H9 (cell line): Measurements from ENCODE around the gene SPATA1. TPM values are rescaled to one million over a fixed set of nuclear protein-coding genes. Genes with fewer than 3 reads are reported as not detected.

ENCODE experiments used
- DNase-seq: peaks from one replicate; pipeline ENCODE4 v3.0.0-alpha.2; 2017
- H2AFZ ChIP-seq: one replicate; pipeline ENCODE4 v1.6.1; 2013; ENCODE audit warnings: mild to moderate bottlenecking, low read length, control low read depth, moderate library complexity
- H2AK5ac ChIP-seq: 2 replicates; pipeline ENCODE4 v1.6.1; 2013; ENCODE audit warnings: low read length, control low read depth, mixed read lengths; ENCODE audit not compliant: insufficient read length
- H2BK120ac ChIP-seq: one replicate; pipeline ENCODE4 v1.6.1; 2013; ENCODE audit warnings: low read depth, mild to moderate bottlenecking, low read length, control low read depth, inconsistent platforms; ENCODE audit not compliant: poor library complexity, severe bottlenecking
- H2BK12ac ChIP-seq: 2 replicates; pipeline ENCODE4 v1.6.1; 2013; ENCODE audit warnings: low read length, control low read depth, mixed read lengths, low read depth; ENCODE audit not compliant: insufficient read length
- H2BK15ac ChIP-seq: 2 replicates; pipeline ENCODE4 v1.6.1; 2013; ENCODE audit warnings: low read depth, low read length, control low read depth
- H2BK20ac ChIP-seq: one replicate; pipeline ENCODE4 v1.6.1; 2013; ENCODE audit warnings: low read depth, mild to moderate bottlenecking, low read length, control low read depth, inconsistent platforms; ENCODE audit not compliant: poor library complexity, severe bottlenecking
- H2BK5ac ChIP-seq: 2 replicates; pipeline ENCODE4 v1.6.1; 2013; ENCODE audit warnings: low read length, control low read depth, mixed read lengths; ENCODE audit not compliant: insufficient read length
- H3K14ac ChIP-seq: 2 replicates; pipeline ENCODE4 v1.6.1; 2013; ENCODE audit warnings: low read length, control low read depth; ENCODE audit not compliant: insufficient read depth
- H3K18ac ChIP-seq: 2 replicates; pipeline ENCODE4 v1.6.1; 2013; ENCODE audit warnings: low read depth, mild to moderate bottlenecking, mixed read lengths, low read length, control low read depth; ENCODE audit not compliant: insufficient read length
- H3K23ac ChIP-seq: 2 replicates; pipeline ENCODE4 v1.6.1; 2013; ENCODE audit warnings: low read length, control low read depth, mixed read lengths, low read depth; ENCODE audit not compliant: insufficient read length
- H3K23me2 ChIP-seq: 2 replicates; pipeline ENCODE4 v1.6.1; 2013; ENCODE audit warnings: low read depth, mild to moderate bottlenecking, mixed read lengths, low read length, control low read depth; ENCODE audit not compliant: insufficient read length, poor library complexity, severe bottlenecking
- H3K27ac ChIP-seq: 2 replicates; pipeline ENCODE4 v1.5.1; 2013; ENCODE audit warnings: low read length, control low read depth, mixed read lengths, low read depth; ENCODE audit not compliant: insufficient read length
- H3K27me3 ChIP-seq: 2 replicates; pipeline ENCODE4 v1.6.1; 2013; ENCODE audit warnings: low read length, control low read depth, inconsistent platforms; ENCODE audit not compliant: insufficient read depth
- H3K4ac ChIP-seq: 2 replicates; pipeline ENCODE4 v1.6.1; 2013; ENCODE audit warnings: low read depth, mild to moderate bottlenecking, control low read depth, inconsistent platforms, low read length, moderate library complexity
- H3K4me1 ChIP-seq: 2 replicates; pipeline ENCODE4 v1.6.1; 2013; ENCODE audit warnings: low read length, control low read depth, inconsistent platforms; ENCODE audit not compliant: insufficient read depth
- H3K4me2 ChIP-seq: 2 replicates; pipeline ENCODE4 v1.6.1; 2013; ENCODE audit warnings: low read length, control low read depth, mixed read lengths; ENCODE audit not compliant: insufficient read length, insufficient read depth
- H3K56ac ChIP-seq: 2 replicates; pipeline ENCODE4 v1.6.1; 2013; ENCODE audit warnings: low read depth, mild to moderate bottlenecking, mixed read lengths, low read length, control low read depth; ENCODE audit not compliant: insufficient read length
- H3K79me1 ChIP-seq: 2 replicates; pipeline ENCODE4 v1.6.1; 2013; ENCODE audit warnings: low read depth, mild to moderate bottlenecking, moderate library complexity, low read length, control low read depth, inconsistent platforms; ENCODE audit not compliant: insufficient read depth, poor library complexity, severe bottlenecking
- H3K79me2 ChIP-seq: 2 replicates; pipeline ENCODE4 v1.6.1; 2013; ENCODE audit warnings: low read length, control low read depth, inconsistent platforms; ENCODE audit not compliant: insufficient read depth
- H3K9ac ChIP-seq: 2 replicates; pipeline ENCODE4 v1.6.1; 2013; ENCODE audit warnings: low read length, control low read depth, mixed read lengths; ENCODE audit not compliant: insufficient read length; ENCODE audit errors: extremely low read depth
- H3K9me3 ChIP-seq: one replicate; pipeline ENCODE4 v1.6.1; 2013; ENCODE audit warnings: low read depth, low read length, inconsistent platforms; ENCODE audit not compliant: control insufficient read depth
- H3T11ph ChIP-seq: one replicate; pipeline ENCODE4 v1.6.1; 2013; ENCODE audit warnings: mild to moderate bottlenecking, low read length, control low read depth, inconsistent platforms
- H4K20me1 ChIP-seq: one replicate; pipeline ENCODE4 v1.6.1; 2013; ENCODE audit not compliant: control insufficient read depth, insufficient read length, insufficient read depth
- H4K5ac ChIP-seq: 2 replicates; pipeline ENCODE4 v1.6.1; 2013; ENCODE audit warnings: low read depth, mild to moderate bottlenecking, mixed read lengths, low read length, control low read depth; ENCODE audit not compliant: insufficient read length
- H4K8ac ChIP-seq: replicated peaks from 2 replicates; pipeline ENCODE4 v1.6.1; 2013; ENCODE audit warnings: low read length, control low read depth, mixed read lengths, low read depth; ENCODE audit not compliant: insufficient read length
- H4K91ac ChIP-seq: 2 replicates; pipeline ENCODE4 v1.6.1; 2013; ENCODE audit warnings: low read depth, mild to moderate bottlenecking, moderate library complexity, mixed read lengths, low read length, control low read depth; ENCODE audit not compliant: insufficient read length
- H3K27ac Mint-ChIP-seq, 3 experiments: 2 replicates in 2 of 3; 3 replicates in 1 of 3; pipeline ENCODE4 v1.8.0; 2020 to 2021; ENCODE audit warnings: mixed read lengths in 3 of 3, mild to moderate bottlenecking in 1 of 3, moderate library complexity in 1 of 3
- H3K27me3 Mint-ChIP-seq: 2 replicates; pipeline ENCODE4 v1.8.0; 2021; ENCODE audit warnings: low read depth, mild to moderate bottlenecking, moderate library complexity, mixed read lengths
- H3K36me3 Mint-ChIP-seq, 3 experiments: 2 replicates in 2 of 3; 3 replicates in 1 of 3; pipeline ENCODE4 v1.8.0; 2020 to 2021; ENCODE audit warnings: low read depth in 3 of 3, mixed read lengths in 3 of 3; ENCODE audit not compliant: insufficient read depth in 1 of 3
- H3K4me1 Mint-ChIP-seq, 2 experiments: 2 replicates each; pipeline ENCODE4 v1.8.0; 2020; ENCODE audit warnings: mixed read lengths in 2 of 2
- H3K4me3 Mint-ChIP-seq, 2 experiments: 2 replicates in 1 of 2; 3 replicates in 1 of 2; pipeline ENCODE4 v1.8.0; 2020 to 2021; ENCODE audit warnings: mild to moderate bottlenecking in 2 of 2, mixed read lengths in 2 of 2, moderate library complexity in 1 of 2
- H3K9me3 Mint-ChIP-seq, 2 experiments: 2 replicates in 1 of 2; 3 replicates in 1 of 2; pipeline ENCODE4 v1.8.0; 2020; ENCODE audit warnings: mild to moderate bottlenecking in 2 of 2, mixed read lengths in 2 of 2, moderate library complexity in 1 of 2
- CTCF ChIP-seq: fragments of 200-600 bp; sonication (generic); conservative IDR thresholded peaks from 3 replicates; pipeline ENCODE4 v1.8.0; 2021; ENCODE audit warnings: antibody characterized with exemption, mild to moderate bottlenecking
- WGBS: extraction: QIAGEN DNeasy Blood & Tissue Kit; methylation state at CpG from one replicate; pipeline ENCODE4 v1.1.7; 2013; ENCODE audit warnings: missing lambda C conversion rate, low lambda C conversion rate, mixed read lengths; ENCODE audit not compliant: insufficient read length; ENCODE audit errors: extremely low coverage; 5-methylcytosine and 5-hydroxymethylcytosine counted together
- total RNA-seq: library from RNA; stranded (reverse); gene quantifications from 2 replicates; pipeline ENCODE4 v1.2.1, GENCODE V29; 2021

The SPATA1 gene
- total RNA-seq, 1 experiment from 2014 or later = not detected

GRCh38 chr1:84598418-84598817 is 92.2 kb downstream of the SPATA1 start:
- Histone ChIP-seq H3K79me2 (no peaks in the 10 kb centered on the region), H4K91ac (no peak overlapping the region), H4K8ac (no peak overlapping the region), H3K27ac (no peak overlapping the region), H3T11ph (no peak overlapping the region), H2BK20ac (no peak overlapping the region), H3K18ac (no peak overlapping the region), H3K23ac (no peak overlapping the region), H3K4ac (no peak overlapping the region), H3K23me2 (no peaks in the 10 kb centered on the region), H4K20me1 (no peaks in the 10 kb centered on the region), H3K14ac (no peak overlapping the region), H3K56ac (no peak overlapping the region), H2BK15ac (no peak overlapping the region), H3K9me3 (no peaks in the 10 kb centered on the region), H2BK120ac (no peak overlapping the region), H4K5ac (no peak overlapping the region), H2AK5ac (no peak overlapping the region), H3K9ac (no peak overlapping the region), H2BK5ac (no peak overlapping the region), H3K27me3 (no peaks in the 10 kb centered on the region; the same call in 1 of the 2 replicates), H3K4me2 (no peak overlapping the region), H2AFZ (no peak overlapping the region), H3K79me1 (no peaks in the 10 kb centered on the region), H2BK12ac (no peak overlapping the region), H3K4me1 (no peaks in the 10 kb centered on the region)
- no peak overlapping the region for H3K27ac Mint-ChIP-seq
- no peak overlapping the region for H3K4me3 Mint-ChIP-seq
- H3K27me3 Mint-ChIP-seq = no peaks in the 10 kb centered on the region; the same call in none of the 2 replicates
- TF ChIP-seq CTCF = no peak
- peaks cover 0 to 3% (median 0%) of the 10 kb centered on the region in 3 experiments; a peak in 1 of 7 replicates for H3K36me3 Mint-ChIP-seq
- no peak for DNase-seq
- no CpG with 5 or more reads among the region's 3 CpGs for WGBS
- peaks cover 11 to 13% of the 10 kb centered on the region in 2 experiments for H3K4me1 Mint-ChIP-seq
- H3K9me3 Mint-ChIP-seq = peaks cover 0 to 2% of the 10 kb centered on the region in 2 experiments; a peak in 4 of 5 replicates
